Measurements from ENCODE around the gene HMCN1.

GRCh38 chr1:186016856-186017255 is 282.7 kb downstream of the HMCN1 start:
- no peak for TF ChIP-seq MAX (IDR thresholded peaks at IDR 0.05; ENCODE audit: low read depth, low read length)
- TF ChIP-seq CTCF (IDR thresholded peaks at IDR 0.05; ENCODE audit: low read depth, low read length): no peak
